ENCODE data around the gene MPHOSPH9.

DNA sequence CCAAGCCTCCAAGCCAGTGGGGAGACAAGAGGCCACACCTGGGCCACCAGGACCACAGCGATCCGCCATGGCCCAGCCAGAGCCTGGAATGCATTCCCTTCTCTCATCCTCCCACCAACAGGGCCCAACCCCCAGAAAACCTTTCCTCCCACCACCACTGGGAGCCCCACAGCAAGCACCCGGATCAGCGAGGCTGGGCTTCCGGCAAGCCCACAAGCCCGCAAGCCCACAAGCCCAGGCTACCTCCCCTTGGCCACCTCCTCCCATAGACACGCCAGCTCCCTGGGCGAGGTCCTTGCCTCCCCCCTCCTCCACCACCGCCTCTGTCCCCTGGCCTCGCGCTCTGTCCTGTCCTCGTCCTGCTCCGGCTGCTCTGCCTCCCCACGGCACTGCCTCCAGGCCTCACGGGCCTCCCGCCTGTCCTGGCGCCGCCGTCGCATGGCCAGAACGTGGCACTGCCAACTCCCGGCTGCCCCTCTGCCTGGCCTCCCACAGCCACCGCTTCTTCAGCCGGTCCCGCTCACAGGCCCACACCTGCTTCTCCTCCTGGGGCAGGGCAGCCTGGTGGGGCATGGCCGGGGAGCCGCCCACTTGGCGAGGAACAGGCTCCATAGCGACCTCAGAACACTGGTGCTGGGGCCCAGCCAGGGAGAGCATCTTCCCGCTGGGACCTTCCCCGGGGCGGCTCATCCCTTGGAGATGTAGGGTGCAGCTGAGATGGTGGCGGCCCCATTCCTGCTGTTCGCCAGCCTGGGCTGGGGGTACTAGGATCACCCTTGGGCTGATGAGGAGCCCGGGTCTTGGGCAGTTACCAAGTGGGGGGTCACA lies 33.1 kb upstream of the MPHOSPH9 start:
- TF ChIP-seq RXRA (IDR thresholded peaks at IDR 0.05) (no peak), EGR1 (IDR thresholded peaks at IDR 0.05; ENCODE audit: low read depth in 2 of 2) (no peak)
- TF ChIP-seq, protein P1, sequence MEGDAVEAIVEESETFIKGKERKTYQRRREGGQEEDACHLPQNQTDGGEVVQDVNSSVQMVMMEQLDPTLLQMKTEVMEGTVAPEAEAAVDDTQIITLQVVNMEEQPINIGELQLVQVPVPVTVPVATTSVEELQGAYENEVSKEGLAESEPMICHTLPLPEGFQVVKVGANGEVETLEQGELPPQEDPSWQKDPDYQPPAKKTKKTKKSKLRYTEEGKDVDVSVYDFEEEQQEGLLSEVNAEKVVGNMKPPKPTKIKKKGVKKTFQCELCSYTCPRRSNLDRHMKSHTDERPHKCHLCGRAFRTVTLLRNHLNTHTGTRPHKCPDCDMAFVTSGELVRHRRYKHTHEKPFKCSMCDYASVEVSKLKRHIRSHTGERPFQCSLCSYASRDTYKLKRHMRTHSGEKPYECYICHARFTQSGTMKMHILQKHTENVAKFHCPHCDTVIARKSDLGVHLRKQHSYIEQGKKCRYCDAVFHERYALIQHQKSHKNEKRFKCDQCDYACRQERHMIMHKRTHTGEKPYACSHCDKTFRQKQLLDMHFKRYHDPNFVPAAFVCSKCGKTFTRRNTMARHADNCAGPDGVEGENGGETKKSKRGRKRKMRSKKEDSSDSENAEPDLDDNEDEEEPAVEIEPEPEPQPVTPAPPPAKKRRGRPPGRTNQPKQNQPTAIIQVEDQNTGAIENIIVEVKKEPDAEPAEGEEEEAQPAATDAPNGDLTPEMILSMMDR (IDR thresholded peaks at IDR 0.05; ENCODE audit: low read depth, low read length, missing input control) = no peak
- TF ChIP-seq, protein P2, sequence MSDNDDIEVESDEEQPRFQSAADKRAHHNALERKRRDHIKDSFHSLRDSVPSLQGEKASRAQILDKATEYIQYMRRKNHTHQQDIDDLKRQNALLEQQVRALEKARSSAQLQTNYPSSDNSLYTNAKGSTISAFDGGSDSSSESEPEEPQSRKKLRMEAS (IDR thresholded peaks at IDR 0.05) = no peak
- TF ChIP-seq, protein P3, sequence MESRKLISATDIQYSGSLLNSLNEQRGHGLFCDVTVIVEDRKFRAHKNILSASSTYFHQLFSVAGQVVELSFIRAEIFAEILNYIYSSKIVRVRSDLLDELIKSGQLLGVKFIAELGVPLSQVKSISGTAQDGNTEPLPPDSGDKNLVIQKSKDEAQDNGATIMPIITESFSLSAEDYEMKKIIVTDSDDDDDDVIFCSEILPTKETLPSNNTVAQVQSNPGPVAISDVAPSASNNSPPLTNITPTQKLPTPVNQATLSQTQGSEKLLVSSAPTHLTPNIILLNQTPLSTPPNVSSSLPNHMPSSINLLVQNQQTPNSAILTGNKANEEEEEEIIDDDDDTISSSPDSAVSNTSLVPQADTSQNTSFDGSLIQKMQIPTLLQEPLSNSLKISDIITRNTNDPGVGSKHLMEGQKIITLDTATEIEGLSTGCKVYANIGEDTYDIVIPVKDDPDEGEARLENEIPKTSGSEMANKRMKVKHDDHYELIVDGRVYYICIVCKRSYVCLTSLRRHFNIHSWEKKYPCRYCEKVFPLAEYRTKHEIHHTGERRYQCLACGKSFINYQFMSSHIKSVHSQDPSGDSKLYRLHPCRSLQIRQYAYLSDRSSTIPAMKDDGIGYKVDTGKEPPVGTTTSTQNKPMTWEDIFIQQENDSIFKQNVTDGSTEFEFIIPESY (IDR thresholded peaks at IDR 0.05) = no peak

Measured in liver (tissue), 3 donors.